Measurements from ENCODE around the gene MARCO. TPM values are rescaled to one million over a fixed set of nuclear protein-coding genes. Genes with fewer than 3 reads are reported as not detected.

MARCO gene
- total and polyA plus RNA-seq, 2 of the 8 experiments (the other 6 are each of a cell fraction or from before 2014, with no cell fraction given) = not detected

DNA sequence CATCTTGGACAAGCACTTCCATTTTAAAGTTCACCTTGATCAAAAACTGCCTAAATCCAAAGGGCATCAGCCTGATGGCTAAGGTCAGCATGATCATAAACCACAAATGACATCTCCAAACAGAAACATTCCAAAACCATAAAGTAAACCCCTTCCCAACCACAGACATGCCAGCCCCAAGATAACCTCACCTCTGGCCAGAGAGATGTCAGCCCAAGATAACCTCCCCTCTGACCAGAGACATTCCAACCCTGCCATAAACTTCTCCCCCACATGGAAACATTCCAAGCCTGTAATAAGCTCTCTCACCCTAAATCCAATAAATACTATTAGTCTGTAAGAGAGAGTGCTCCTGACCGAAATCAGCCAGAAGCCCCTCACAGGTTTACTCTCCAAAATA lies 18.6 kb upstream of the MARCO start (continued):
- TF ChIP-seq EZH2 (IDR thresholded peaks at IDR 0.05; ENCODE audit: low read depth, low read length, severe bottlenecking) (no peak), TCF12 (IDR thresholded peaks at IDR 0.05; ENCODE audit: low read depth, low read length) (no peak), CBX8 (IDR thresholded peaks at IDR 0.05; ENCODE audit: borderline replicate concordance, low read depth, low read length) (no peak)

Measured in H1 (cell line).